ENCODE measurements around the gene NAGS.

DNA sequence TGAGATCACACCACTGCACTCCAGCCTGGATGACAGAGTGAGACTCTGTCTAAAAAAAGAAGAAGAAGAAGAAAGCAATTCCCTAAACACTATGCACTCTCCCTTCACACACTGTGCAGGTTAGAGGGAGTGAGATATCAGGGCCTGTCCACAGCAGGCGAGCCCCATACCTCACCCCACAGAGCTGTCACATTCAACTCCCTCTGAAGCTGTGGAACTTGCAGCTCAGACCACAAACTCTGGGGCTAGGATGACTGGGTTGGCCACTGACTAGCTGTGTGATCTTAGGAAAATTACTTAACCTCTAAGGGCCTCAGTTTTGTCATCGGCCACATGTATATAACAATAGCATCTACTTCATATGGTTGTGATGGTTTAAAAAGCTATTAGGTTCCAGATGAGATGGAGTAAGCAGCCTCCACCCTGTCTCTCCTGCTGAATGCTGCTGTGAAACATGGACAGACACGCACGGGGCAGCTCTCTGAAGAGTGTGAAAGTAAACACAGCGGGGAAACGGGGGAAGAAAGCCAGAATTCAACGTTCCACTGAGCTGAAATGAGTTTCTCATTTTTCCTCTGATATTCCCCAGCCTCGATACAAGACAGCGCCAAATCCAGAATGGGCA, 37.1 kb upstream of the NAGS start:
- TF ChIP-seq EZH2 (IDR thresholded peaks at IDR 0.05; ENCODE audit: borderline replicate concordance, low read depth, low read length, severe bottlenecking): no peak
- TF ChIP-seq, protein P1, sequence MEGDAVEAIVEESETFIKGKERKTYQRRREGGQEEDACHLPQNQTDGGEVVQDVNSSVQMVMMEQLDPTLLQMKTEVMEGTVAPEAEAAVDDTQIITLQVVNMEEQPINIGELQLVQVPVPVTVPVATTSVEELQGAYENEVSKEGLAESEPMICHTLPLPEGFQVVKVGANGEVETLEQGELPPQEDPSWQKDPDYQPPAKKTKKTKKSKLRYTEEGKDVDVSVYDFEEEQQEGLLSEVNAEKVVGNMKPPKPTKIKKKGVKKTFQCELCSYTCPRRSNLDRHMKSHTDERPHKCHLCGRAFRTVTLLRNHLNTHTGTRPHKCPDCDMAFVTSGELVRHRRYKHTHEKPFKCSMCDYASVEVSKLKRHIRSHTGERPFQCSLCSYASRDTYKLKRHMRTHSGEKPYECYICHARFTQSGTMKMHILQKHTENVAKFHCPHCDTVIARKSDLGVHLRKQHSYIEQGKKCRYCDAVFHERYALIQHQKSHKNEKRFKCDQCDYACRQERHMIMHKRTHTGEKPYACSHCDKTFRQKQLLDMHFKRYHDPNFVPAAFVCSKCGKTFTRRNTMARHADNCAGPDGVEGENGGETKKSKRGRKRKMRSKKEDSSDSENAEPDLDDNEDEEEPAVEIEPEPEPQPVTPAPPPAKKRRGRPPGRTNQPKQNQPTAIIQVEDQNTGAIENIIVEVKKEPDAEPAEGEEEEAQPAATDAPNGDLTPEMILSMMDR (IDR thresholded peaks at IDR 0.05; ENCODE audit: borderline replicate concordance, extremely low read depth, low read length, poor library complexity, severe bottlenecking): no peak
